ENCODE measurements around the gene EP300.

DNA sequence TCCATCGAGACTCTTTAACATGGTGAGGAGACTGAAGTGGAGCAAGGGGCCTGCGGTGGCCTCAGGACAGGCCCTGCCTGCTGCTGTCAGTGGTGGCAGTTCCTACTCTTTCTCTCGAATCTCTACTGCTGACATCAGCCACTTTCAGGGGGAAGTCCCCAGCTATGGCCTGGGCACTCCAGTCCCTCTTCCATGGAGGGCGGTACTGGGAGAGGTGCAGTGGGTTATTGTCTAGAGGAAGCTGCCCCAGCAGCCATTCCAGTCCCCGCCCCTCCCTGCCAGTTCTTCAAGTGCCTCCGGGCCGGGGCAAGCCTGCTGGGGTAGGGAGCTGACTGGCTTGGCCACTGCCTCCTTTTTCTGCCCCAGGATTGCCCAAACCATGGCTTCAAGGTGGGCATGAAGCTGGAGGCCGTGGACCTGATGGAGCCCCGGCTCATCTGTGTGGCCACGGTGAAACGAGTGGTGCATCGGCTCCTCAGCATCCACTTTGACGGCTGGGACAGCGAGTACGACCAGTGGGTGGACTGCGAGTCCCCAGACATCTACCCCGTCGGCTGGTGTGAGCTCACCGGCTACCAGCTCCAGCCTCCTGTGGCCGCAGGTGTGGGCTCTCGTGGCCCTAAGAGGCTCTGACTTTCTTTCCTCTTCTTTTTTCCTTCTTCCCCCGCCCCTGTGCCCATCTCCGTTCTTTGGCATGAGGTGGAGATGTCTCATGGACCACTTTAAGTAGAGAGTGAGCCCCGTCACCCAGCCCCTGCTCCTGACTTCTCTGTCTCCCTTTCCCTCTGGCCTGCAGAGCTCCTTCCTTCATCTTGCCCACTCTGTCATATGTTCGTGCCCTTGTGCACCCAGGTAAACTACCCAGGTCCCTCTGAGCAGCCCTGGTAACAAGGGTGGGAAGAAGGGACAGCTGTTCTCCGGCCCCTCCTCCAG, 134.6 kb downstream of the EP300 start:
- TF ChIP-seq, protein P1, sequence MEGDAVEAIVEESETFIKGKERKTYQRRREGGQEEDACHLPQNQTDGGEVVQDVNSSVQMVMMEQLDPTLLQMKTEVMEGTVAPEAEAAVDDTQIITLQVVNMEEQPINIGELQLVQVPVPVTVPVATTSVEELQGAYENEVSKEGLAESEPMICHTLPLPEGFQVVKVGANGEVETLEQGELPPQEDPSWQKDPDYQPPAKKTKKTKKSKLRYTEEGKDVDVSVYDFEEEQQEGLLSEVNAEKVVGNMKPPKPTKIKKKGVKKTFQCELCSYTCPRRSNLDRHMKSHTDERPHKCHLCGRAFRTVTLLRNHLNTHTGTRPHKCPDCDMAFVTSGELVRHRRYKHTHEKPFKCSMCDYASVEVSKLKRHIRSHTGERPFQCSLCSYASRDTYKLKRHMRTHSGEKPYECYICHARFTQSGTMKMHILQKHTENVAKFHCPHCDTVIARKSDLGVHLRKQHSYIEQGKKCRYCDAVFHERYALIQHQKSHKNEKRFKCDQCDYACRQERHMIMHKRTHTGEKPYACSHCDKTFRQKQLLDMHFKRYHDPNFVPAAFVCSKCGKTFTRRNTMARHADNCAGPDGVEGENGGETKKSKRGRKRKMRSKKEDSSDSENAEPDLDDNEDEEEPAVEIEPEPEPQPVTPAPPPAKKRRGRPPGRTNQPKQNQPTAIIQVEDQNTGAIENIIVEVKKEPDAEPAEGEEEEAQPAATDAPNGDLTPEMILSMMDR (IDR thresholded peaks at IDR 0.05; ENCODE audit: borderline replicate concordance, extremely low read depth, low read length, poor library complexity, severe bottlenecking): no peak
- TF ChIP-seq EZH2 (IDR thresholded peaks at IDR 0.05; ENCODE audit: borderline replicate concordance, low read depth, low read length, severe bottlenecking): no peak

Measured in DND-41 (cell line).